Measurements from ENCODE around the gene ZNF124.

ZNF124 gene

DNA sequence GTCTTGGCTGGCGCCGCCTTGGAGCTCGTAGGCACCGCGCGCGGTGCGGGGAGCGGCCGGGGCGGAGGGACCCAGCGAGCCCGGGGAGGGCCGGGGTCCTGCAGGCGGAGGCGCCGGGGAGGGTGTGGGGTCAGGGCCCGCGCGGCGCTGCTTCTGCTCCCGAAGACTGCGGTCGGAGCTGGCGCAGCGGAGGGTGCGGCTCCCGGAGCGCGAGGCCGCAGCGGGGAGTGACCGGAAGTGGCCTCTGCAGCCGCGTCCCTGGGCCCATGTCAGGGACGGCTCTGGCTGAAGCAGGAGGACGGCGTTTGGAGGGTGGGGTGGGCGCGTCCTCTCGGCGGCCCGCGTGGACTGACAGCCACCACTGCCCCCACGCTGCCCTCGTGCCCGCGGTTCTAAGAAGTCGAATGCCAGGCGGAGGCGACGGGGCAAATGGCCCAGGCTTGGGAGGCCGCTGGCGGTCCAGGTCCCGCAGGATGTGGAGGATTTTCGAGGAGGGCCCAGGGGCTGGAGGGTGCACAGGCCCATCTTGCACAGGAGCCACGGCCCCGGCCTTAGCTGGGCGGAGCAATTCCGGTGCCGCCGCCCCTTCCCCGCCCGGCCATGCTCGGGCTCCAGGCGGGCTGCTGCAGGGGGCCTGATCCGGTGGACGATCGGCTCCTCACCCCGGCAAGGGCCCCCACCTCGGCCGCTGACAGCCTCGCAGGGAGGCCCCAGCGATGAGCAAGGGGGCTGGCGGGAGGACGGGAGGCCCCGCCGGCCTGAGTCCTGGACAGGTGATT, 59.9 kb downstream of the ZNF124 start:
- DNase-seq = no peak

GRCh38 chr1:247111259-247111699, 60.5 kb downstream of the ZNF124 start:
- DNase-seq = no peak

DNA sequence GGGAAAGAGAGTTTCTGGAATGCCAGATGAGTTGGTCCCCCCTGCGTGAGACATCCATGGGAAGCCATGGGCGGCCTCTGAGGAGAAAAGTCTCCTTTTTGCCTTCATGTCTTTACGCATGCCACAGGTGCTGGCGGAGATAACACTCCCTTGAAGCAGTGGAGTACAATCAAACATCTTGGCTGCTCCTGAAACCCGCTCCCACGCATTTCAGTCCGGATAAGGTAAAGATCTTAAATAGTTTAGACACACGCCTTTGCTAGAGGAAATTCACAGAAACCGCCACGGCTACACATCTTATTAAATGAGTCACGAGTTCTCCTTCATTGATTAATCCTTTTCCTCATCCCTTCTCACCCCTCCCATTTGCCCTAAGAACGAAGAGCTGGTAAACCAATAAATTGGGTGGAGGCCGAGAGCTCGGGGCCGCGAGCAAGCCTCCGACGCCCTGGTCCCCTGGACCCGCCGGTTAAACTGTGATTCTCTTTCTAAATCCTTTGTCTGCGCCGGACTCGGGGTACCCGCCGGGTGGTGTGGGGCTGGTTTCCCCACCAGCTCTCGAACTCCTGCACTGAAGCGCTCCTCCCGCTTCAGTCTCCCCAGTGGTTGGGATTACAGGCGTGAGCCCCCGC, 61.1 kb downstream of the ZNF124 start:
- DNase-seq = no peak

- DNase-seq = no peak
Measured at GRCh38 chr1:247107694-247108093, 64.1 kb downstream of the ZNF124 start.

DNA sequence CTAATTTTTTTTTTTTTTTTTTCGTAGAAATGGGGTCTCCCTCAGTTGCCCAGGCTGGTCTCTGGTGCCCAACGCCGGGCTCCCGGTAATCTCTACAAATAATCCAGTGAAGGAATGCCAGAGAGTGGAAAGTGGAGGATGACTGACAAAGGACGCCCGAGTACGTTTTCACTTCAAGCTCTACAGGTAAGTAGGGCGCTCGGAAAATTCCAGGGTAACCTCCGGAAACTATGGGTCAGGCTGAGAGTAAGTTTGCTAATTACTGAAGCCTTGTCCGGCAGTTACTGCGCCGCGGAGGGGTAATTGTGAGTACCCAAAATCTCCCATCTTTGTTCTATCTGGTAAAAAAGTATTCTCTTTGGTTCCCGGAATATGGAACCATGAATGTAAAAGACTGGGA, 65.9 kb downstream of the ZNF124 start:
- DNase-seq = no peak
